ENCODE measurements around the gene LITAFD.

The LITAFD gene

GRCh38 chr16:8899709-8900317 is 17.7 kb downstream of the LITAFD start:
- no CpG with 5 or more reads among the region's 9 CpGs for WGBS (ENCODE audit: extremely low coverage, insufficient coverage, insufficient read length)
- Histone ChIP-seq H3K79me1 (ENCODE audit: low read length) (no peaks in the 10 kb centered on the region), H3K36me3 (ENCODE audit: control insufficient read depth in 1 of 2, insufficient read depth in 2 of 2, low read length in 2 of 2) (peaks cover 47 to 64% of the 10 kb centered on the region in 2 experiments), H3K27ac (ENCODE audit: low read depth, low read length) (no peak overlapping the region), H3K18ac (ENCODE audit: low read length) (no peak overlapping the region), H3K4me2 (ENCODE audit: low read length) (no peak overlapping the region), H3K14ac (ENCODE audit: low read length) (no peak overlapping the region), H2BK5ac (ENCODE audit: low read depth, low read length, poor library complexity) (no peak overlapping the region), H2AK5ac (ENCODE audit: low read length) (no peak overlapping the region), H3K4me3 (ENCODE audit: low read depth, low read length) (no peak overlapping the region), H3K4ac (ENCODE audit: low read depth, low read length) (no peak overlapping the region), H3K4me1 (ENCODE audit: control insufficient read depth in 1 of 2, insufficient read depth in 2 of 2, low read length in 2 of 2) (no peaks in the 10 kb centered on the region), H4K91ac (ENCODE audit: low read depth, low read length) (no peak overlapping the region), H3K23ac (ENCODE audit: low read length) (no peak overlapping the region), H3K79me2 (ENCODE audit: control insufficient read depth, insufficient read depth, low read length, poor library complexity) (no peaks in the 10 kb centered on the region), H3K9ac (ENCODE audit: low read length) (no peak overlapping the region), H4K8ac (ENCODE audit: low read depth, low read length) (no peak overlapping the region), H4K12ac (ENCODE audit: low read depth, low read length) (no peak overlapping the region), H2BK12ac (ENCODE audit: low read length) (no peak overlapping the region), H2AFZ (ENCODE audit: insufficient read depth, low read length, poor library complexity) (no peak overlapping the region), H2BK120ac (ENCODE audit: insufficient read depth, low read length, poor library complexity) (no peak overlapping the region), H3K27me3 (ENCODE audit: insufficient read depth, low read length) (no peaks in the 10 kb centered on the region), H3K9me3 (ENCODE audit: insufficient read depth, low read depth, low read length) (peaks cover 2% of the 10 kb centered on the region)
- no peak for DNase-seq

- H4K91ac ChIP-seq (ENCODE audit: low read depth, low read length), result no peak overlapping the region
- H3K14ac ChIP-seq (ENCODE audit: low read length), result no peak overlapping the region
- H2AK5ac ChIP-seq (ENCODE audit: low read length), result no peak overlapping the region
- H3K27me3 ChIP-seq (ENCODE audit: insufficient read depth, low read length), result no peaks in the 10 kb centered on the region
- H3K9me3 ChIP-seq (ENCODE audit: insufficient read depth, low read depth, low read length), result peaks cover 2% of the 10 kb centered on the region
- H3K18ac ChIP-seq (ENCODE audit: low read length), result no peak overlapping the region
- H4K12ac ChIP-seq (ENCODE audit: low read depth, low read length), result no peak overlapping the region
- H2BK120ac ChIP-seq (ENCODE audit: insufficient read depth, low read length, poor library complexity), result no peak overlapping the region
- H3K79me1 ChIP-seq (ENCODE audit: low read length), result no peaks in the 10 kb centered on the region
- no peak overlapping the region for H2BK12ac ChIP-seq (ENCODE audit: low read length)
- H3K79me2 ChIP-seq (ENCODE audit: control insufficient read depth, insufficient read depth, low read length, poor library complexity), result no peaks in the 10 kb centered on the region
- H3K4me2 ChIP-seq (ENCODE audit: low read length), result no peak overlapping the region
- no peak overlapping the region for H3K9ac ChIP-seq (ENCODE audit: low read length)
- no peak overlapping the region for H3K23ac ChIP-seq (ENCODE audit: low read length)
- no peak overlapping the region for H4K8ac ChIP-seq (ENCODE audit: low read depth, low read length)
- H3K4me3 ChIP-seq (ENCODE audit: low read depth, low read length), result no peak overlapping the region
- no CpG with 5 or more reads among the region's 5 CpGs for WGBS (ENCODE audit: extremely low coverage, insufficient coverage, insufficient read length)
- DNase-seq, result no peak
- no peak overlapping the region for H2BK5ac ChIP-seq (ENCODE audit: low read depth, low read length, poor library complexity)
- no peaks in the 10 kb centered on the region for H3K4me1 ChIP-seq (ENCODE audit: control insufficient read depth in 1 of 2, insufficient read depth in 2 of 2, low read length in 2 of 2)
- H3K4ac ChIP-seq (ENCODE audit: low read depth, low read length), result no peak overlapping the region
- H3K27ac ChIP-seq (ENCODE audit: low read depth, low read length), result no peak overlapping the region
- H3K36me3 ChIP-seq (ENCODE audit: control insufficient read depth in 1 of 2, insufficient read depth in 2 of 2, low read length in 2 of 2), result peaks cover 45 to 64% of the 10 kb centered on the region in 2 experiments
- H2AFZ ChIP-seq (ENCODE audit: insufficient read depth, low read length, poor library complexity), result no peak overlapping the region
Observed at GRCh38 chr16:8900343-8900742, 18.2 kb downstream of the LITAFD start.

GRCh38 chr16:8901320-8901861 is 19.2 kb downstream of the LITAFD start:
- Histone ChIP-seq H3K23ac (ENCODE audit: low read length) (no peak overlapping the region), H4K12ac (ENCODE audit: low read depth, low read length) (no peak overlapping the region), H3K9me3 (ENCODE audit: insufficient read depth, low read depth, low read length) (peaks cover 2% of the 10 kb centered on the region), H3K27ac (ENCODE audit: low read depth, low read length) (no peak overlapping the region), H2BK5ac (ENCODE audit: low read depth, low read length, poor library complexity) (no peak overlapping the region), H3K4me2 (ENCODE audit: low read length) (no peak overlapping the region), H4K91ac (ENCODE audit: low read depth, low read length) (no peak overlapping the region), H3K27me3 (ENCODE audit: insufficient read depth, low read length) (no peaks in the 10 kb centered on the region), H3K36me3 (ENCODE audit: control insufficient read depth in 1 of 2, insufficient read depth in 2 of 2, low read length in 2 of 2) (peaks cover 47 to 69% of the 10 kb centered on the region in 2 experiments), H2AK5ac (ENCODE audit: low read length) (no peak overlapping the region), H3K14ac (ENCODE audit: low read length) (no peak overlapping the region), H3K79me1 (ENCODE audit: low read length) (no peaks in the 10 kb centered on the region), H2BK120ac (ENCODE audit: insufficient read depth, low read length, poor library complexity) (no peak overlapping the region), H3K9ac (ENCODE audit: low read length) (no peak overlapping the region), H3K4me1 (ENCODE audit: control insufficient read depth in 1 of 2, insufficient read depth in 2 of 2, low read length in 2 of 2) (no peaks in the 10 kb centered on the region), H4K8ac (ENCODE audit: low read depth, low read length) (no peak overlapping the region), H3K4me3 (ENCODE audit: low read depth, low read length) (no peak overlapping the region), H2AFZ (ENCODE audit: insufficient read depth, low read length, poor library complexity) (no peak overlapping the region), H3K4ac (ENCODE audit: low read depth, low read length) (no peak overlapping the region), H3K18ac (ENCODE audit: low read length) (no peak overlapping the region), H2BK12ac (ENCODE audit: low read length) (no peak overlapping the region), H3K79me2 (ENCODE audit: control insufficient read depth, insufficient read depth, low read length, poor library complexity) (no peaks in the 10 kb centered on the region)
- no peak for DNase-seq
- no CpG with 5 or more reads among the region's 13 CpGs for WGBS (ENCODE audit: extremely low coverage, insufficient coverage, insufficient read length)

GRCh38 chr16:8903004-8903403 is 20.9 kb downstream of the LITAFD start:
- Histone ChIP-seq H4K91ac (ENCODE audit: low read depth, low read length) (no peak overlapping the region), H3K79me1 (ENCODE audit: low read length) (no peaks in the 10 kb centered on the region), H3K4ac (ENCODE audit: low read depth, low read length) (no peak overlapping the region), H3K9me3 (ENCODE audit: insufficient read depth, low read depth, low read length) (peaks cover 2% of the 10 kb centered on the region), H2AK5ac (ENCODE audit: low read length) (no peak overlapping the region), H3K27me3 (ENCODE audit: insufficient read depth, low read length) (no peaks in the 10 kb centered on the region), H3K79me2 (ENCODE audit: control insufficient read depth, insufficient read depth, low read length, poor library complexity) (no peaks in the 10 kb centered on the region), H3K4me2 (ENCODE audit: low read length) (no peak overlapping the region), H2BK120ac (ENCODE audit: insufficient read depth, low read length, poor library complexity) (no peak overlapping the region), H3K4me3 (ENCODE audit: low read depth, low read length) (no peak overlapping the region), H4K8ac (ENCODE audit: low read depth, low read length) (no peak overlapping the region), H3K9ac (ENCODE audit: low read length) (no peak overlapping the region), H3K23ac (ENCODE audit: low read length) (no peak overlapping the region), H2BK5ac (ENCODE audit: low read depth, low read length, poor library complexity) (no peak overlapping the region), H3K4me1 (ENCODE audit: control insufficient read depth in 1 of 2, insufficient read depth in 2 of 2, low read length in 2 of 2) (no peaks in the 10 kb centered on the region), H3K27ac (ENCODE audit: low read depth, low read length) (no peak overlapping the region), H3K14ac (ENCODE audit: low read length) (no peak overlapping the region), H2BK12ac (ENCODE audit: low read length) (no peak overlapping the region), H3K18ac (ENCODE audit: low read length) (no peak overlapping the region), H3K36me3 (ENCODE audit: control insufficient read depth in 1 of 2, insufficient read depth in 2 of 2, low read length in 2 of 2) (peaks cover 41 to 65% of the 10 kb centered on the region in 2 experiments), H4K12ac (ENCODE audit: low read depth, low read length) (no peak overlapping the region), H2AFZ (ENCODE audit: insufficient read depth, low read length, poor library complexity) (no peak overlapping the region)
- WGBS (ENCODE audit: extremely low coverage, insufficient coverage, insufficient read length), result no CpG with 5 or more reads among the region's 9 CpGs
- no peak for DNase-seq

Measured in trophoblast cell (in vitro differentiated cells and primary cell).